HS-5 (cell line): ENCODE data around the gene SMYD3.

ENCODE experiments used
- DNase-seq: peaks from one replicate; pipeline ENCODE4 v3.0.0-alpha.2; 2012; ENCODE audit warnings: low read depth

The SMYD3 gene

DNA sequence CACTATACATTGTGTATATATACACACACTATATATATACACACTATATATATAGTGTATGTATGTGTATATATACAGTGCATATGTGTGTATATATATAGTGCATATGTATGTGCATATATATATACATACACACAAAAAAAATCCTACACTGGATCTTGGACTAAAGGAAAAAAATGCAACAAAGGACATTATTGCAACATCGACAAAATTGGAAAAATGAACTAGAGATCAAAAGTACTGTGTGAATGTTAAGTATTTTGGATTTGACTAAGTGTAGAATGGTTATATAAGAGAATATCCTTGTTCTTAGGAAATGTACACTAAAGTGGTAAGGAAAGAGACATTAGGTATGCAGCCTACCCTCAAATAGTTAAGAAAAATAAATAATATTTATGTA lies 36.5 kb downstream of the SMYD3 start:
- DNase-seq: no peak

GRCh38 chr1:246462986-246463385 lies 44.1 kb downstream of the SMYD3 start:
- no peak for DNase-seq

DNA sequence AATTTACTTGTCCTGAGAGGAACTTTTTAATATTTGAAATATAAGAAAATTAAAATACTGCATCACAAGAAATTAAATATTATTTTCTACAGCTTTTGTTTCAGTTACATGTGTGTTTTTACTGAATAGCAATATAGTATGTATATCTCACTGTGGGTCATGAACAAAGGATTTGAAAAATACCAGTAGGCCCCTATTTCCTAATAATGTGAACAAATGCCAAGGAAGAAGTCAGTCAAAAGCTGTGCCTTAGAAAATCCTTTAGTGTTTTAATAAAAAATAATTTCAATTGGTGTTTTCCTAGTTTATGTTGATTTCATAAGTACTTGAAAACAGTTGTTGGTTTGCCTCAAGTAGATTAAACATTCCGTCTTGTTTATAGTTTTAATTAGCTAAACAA lies 46.7 kb downstream of the SMYD3 start:
- DNase-seq: no peak

DNA sequence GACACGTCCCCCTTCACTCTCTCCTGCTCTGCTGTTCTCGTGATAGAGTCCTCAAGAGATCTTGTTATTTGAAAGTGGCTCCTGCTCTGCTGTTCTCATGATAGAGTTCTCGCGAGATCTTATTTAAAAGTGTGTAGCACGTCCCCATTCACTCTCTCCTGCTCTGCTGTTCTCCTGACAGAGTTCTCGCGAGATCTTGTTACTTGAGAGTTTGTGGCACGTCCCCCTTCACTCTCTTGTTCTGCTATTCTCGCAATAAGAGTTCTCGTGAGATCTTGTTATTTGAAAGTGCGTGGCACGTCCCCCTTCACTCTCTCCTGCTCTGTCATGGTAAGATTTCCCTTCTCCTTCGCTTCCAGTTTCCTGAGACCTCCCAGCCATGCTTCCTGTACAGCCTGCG lies 47.9 kb downstream of the SMYD3 start:
- no peak for DNase-seq

DNA sequence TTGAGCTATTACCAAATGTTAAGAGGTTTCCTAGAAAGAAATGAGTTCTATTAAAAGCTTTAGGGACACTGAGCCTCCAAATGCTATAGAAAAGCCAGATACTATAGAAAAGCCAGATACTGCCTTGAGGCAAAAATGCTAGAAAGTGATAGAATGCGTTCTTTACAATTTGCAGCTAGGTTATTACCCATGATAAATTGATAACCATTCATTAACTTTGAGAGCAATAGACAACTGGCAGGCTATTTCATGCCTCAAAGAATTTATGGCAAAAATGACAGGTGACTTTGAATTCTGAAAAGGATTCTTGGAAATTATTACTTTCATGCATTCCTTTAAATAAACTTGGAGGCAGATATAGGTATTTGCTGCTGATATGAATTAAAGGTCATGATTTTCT lies 51.6 kb downstream of the SMYD3 start:
- no peak for DNase-seq

DNA sequence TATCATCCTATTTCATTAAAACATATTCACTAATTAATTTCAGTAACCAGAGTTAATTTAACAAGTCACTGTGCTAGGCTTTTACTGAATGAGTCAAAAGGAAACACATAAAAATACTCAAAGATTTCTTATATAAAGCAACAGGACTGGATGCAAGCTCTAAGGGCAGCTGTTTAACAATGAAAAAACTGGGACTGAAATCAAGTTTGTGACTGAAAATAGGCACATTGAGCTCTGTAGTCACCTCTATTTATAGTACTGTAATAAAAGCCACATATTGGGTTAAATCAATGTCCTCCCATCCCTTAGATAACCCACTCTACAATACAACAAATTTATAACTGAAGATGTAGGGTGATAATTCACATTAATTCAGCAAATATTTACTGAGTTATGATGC lies 52.4 kb downstream of the SMYD3 start:
- DNase-seq: no peak

DNA sequence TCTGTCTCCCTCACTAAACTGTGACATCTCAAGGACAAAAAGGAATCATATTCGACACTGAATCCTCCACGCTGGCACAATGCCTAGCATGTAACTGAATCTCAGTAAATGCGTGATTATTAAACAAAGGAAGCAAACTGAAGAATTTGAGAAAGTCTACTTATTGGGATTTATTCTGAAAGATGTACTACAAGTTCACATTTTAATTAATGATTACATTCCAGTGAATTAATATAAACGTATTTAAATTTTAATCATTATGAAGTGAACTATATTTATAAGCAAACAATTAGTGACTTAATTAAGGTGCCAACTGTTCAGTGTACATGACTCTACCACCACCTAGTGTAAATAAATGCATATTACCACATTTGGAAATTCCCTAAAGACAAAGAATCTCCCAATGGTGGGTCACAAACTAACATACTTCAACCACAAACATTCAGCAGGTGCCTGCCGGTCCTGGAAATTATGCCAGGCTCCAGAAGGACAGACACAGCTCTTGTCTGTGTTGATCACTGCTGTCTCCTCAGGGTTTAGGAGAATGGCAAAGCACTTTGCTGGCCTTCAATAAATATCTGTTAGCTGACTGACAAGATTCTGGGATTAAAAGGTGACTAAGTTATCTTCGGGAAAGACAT lies 56.3 kb downstream of the SMYD3 start:
- DNase-seq: no peak

DNA sequence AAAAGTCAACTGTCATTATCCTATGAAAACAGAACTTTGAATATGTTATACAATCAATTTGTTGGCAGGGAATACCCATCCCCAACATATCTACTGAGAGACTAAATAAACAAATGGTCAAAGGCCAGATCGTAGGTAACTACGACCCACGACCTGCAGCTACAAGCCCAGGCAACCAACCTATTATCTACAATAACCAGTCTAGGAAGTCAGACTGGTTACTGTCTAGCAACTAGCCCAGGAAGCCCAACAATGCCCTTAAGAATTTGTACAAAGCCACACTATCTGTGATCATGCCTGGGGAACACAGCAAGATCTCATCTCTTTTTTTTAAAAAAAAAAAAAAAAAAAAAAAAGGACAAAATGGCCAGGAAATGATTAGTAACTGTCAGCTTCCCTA lies 58.7 kb downstream of the SMYD3 start:
- DNase-seq: no peak

DNA sequence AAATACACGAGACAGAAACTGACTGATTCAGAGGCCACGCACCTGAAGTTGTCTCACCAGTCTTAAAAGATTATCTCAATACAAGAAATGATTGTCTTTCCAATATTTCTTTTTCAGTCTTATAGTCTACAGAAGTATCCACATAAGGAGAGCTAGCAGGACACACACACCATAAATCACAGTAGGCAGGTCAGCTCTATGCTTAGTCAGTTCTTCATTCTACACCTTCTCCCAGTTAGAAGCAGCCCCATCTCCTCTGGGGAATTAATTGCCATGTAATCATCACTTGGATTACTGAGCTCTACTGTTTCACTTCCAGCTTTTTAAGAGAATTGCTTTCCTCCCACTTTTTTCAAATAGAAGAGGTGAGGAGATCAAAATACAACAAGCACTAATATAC lies 59.6 kb downstream of the SMYD3 start:
- DNase-seq: no peak

DNA sequence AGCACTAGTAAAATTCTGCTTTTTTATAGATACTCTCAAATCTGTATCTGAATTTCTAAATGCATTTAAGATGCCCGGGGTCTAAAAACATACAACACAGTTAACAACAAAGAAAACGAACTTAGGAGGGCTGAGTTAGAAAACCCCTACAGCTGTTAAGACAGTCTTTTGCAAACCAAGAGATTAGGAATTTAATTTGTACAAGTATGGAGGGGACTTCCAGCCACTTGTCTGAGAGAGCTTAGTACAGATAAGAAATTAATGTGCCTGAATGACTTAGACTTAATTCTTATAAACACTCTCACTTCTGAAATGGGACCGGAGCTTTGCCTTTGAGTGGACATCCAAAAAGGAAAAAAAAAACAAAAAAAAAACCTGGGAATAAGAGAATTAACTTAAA lies 61.6 kb downstream of the SMYD3 start:
- no peak for DNase-seq

- no peak for DNase-seq
Observed at GRCh38 chr1:246444617-246445016, 62.5 kb downstream of the SMYD3 start.

- DNase-seq: no peak
Observed at GRCh38 chr1:246437961-246438360, 69.1 kb downstream of the SMYD3 start.

- peak; percentile 41 for DNase-seq
Observed at GRCh38 chr1:246435421-246436041, 71.5 kb downstream of the SMYD3 start.

GRCh38 chr1:246434335-246434734 lies 72.7 kb downstream of the SMYD3 start:
- no peak for DNase-seq

DNA sequence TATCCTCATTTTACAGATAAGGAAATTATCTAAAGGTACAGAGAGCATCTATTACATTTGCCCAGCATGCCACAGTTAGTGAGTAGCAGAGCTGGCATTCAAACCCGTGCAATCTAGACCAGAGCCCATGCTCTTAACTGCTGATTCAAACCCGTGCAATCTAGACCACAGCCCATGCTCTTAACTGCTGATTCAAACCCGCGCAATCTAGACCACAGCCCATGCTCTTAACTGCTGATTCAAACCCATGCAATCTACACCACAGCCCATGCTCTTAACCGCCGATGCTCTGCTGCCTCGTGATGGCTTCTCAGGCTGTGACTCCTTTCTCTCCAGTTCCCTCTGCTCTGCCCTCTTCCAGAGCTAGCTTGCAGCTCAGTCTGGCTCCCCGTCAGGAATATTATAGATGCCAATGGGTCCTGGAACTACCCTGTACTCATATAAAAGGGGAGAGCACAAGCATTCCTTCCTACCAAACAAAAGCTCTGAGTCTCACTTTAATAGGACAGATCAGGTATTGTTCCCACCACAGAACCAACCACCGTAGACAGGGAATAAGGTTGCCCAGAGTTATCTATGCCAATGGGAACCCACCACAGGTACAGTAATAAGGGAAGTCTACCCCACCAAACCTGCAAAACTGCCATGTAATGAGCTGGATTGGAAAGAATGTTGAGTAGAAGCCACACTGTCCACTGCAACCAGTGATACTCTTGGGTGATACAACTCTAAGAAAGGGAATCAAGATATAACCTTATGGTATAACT lies 78.4 kb downstream of the SMYD3 start:
- peak; percentile 99 for DNase-seq

- DNase-seq: peak; percentile 52
Observed at GRCh38 chr1:246427611-246428010, 79.5 kb downstream of the SMYD3 start.

DNA sequence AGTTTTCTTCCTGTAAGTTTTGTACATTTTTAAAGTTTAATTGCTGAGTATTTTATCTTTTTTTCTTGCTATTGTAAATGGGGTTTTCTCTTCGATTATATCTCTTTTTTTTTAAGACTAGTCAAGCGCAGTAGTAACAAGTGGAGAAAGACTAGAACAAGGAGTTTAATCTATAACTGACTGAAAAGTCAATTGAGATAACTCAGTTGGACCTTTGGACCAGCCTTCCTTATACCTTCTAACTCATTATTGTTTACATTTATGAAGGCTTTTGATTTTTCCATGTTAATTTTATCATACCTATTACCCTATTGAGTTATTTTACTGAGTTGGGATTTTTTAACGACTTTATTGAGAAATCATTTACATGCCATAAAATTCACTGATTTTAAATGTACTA lies 81.2 kb downstream of the SMYD3 start:
- no peak for DNase-seq

GRCh38 chr1:246425139-246425794 lies 81.8 kb downstream of the SMYD3 start:
- DNase-seq: no peak

GRCh38 chr1:246420300-246420699 lies 86.8 kb downstream of the SMYD3 start:
- DNase-seq: no peak

DNA sequence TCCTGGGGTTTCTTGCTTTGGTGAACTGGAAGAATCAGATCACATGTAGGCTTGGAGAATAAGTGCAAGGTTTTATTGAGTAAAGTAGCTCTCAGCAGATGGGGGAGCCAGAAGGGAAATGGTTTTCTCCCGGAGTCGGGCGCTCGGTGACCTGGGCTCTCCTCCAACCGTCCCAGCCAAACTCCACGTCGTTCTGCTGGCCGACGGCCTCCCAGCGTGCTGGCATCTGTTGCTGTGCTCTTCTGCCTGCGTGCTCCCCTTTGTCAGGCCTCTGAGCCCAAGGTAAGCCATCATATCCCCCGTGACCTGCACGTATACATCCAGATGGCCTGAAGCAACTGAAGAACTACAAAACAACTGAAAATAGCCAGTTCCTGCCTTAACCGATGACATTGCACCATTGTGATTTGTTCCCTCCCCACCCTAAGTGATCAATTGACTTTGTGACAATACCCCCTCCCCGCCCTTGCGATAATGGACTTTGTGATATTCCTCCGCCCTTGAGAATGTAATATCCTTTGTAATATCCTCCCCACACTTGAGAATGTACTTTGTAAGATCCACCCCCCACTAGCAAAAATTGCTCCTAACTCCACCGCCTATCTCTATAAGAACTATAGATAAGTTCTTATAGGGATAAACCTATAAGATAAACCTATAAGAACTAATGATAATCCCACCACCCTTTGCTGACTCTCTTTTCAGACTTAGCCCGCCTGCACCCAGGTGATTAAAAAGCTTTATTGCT lies 88.3 kb downstream of the SMYD3 start:
- DNase-seq: no peak

DNA sequence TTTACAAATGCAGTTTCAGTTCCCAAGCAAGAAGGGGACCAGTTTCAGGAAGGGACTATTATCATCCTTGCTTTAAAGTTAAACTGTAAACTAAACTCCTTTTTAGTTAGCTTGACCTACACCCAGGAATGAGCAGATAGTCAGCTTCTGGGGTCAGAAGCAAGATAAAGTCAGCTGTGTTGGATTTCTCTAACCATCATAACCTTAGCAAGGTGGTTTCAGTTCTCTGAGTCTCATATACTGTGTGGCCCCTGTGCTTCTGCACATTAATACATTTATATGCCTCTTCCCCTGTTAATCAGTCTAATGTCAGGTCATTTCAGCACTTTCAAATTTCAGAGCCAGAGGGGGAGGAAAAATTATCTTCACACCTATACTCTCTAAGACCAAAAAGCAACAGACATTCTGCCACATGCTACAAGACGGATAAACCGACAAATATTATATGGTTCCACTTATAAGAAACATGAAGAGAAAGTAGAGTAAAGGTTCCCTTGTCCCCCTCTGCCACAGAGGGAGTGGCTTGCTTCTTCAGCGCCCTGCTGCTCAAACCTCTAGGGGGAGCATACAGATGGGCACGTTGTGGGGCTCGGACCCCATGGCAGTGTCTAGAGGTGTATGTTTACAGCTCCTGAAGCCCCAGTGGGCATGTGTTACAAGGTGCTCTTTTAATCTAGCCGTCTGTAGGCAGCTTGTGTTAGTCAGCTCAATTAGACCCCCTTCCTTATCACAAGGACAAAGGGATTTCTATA lies 89.1 kb downstream of the SMYD3 start:
- DNase-seq: no peak
